ENCODE measurements around the gene SSTR3. TPM values are rescaled to one million over a fixed set of nuclear protein-coding genes. Genes with fewer than 3 reads are reported as not detected.

Gene SSTR3
- total RNA-seq, 1 experiment from 2014 or later, result 0.22 TPM

DNA sequence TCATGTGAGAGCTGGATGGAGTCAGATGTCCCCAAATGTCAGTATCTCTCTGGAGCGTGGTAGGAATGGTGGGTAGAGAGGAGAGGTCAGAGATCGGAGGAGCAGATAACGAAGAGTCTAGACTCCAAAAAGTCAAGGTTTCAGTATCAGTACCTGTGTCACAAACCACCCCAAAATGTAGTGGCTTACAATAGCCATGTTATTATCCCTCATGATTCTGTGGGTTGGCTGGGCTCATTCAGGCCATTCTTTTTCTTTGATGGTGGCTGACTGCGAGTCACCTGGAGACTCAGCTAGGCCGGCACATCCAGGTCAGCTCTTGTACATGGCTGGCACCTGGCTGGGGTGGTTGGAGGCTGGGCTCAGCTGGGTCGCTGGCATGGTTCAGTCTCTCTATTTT lies 7.3 kb upstream of the SSTR3 start (continued):
- TF ChIP-seq ZSCAN18 (CRISPR knock-in tag; IDR thresholded peaks at IDR 0.05) (no peak), JUN (CRISPR knock-in tag; IDR thresholded peaks at IDR 0.05) (no peak)

DNA sequence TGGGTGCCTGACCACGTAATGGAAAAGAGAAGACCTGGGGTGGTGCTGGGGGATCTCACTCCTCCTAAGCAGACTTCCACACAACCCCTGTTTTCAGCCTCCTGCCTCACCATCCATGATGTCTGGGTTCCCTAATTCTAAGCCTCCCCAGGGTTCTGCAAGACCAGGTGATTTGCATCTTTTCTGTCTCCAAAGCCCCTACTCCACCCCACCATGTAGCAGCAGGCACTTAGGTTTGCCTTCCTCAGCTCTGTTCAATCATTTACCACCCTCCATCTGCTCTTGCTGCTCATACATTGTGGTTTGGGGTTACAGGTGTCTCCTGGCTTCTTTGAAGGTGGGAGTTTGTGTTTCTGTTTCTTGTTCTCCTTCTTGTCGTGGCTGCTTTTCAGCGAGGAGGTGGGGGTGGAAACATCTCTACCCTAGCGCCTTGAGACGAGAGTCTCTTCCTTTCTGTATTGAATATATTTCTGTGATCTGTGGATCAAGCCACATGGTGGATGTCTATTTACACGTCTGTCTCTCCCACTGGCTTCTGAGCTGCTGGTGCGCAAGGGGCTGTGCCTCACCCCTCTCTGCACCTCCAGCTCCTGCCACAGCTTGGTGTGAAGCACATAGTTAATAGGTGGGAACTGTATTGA lies 6.6 kb upstream of the SSTR3 start:
- ATAC-seq (no peak), DNase-seq (ENCODE audit: low spot score) (no peak)
- Mint-ChIP-seq H3K36me3 (no peaks in the 10 kb centered on the region), H3K9me3 (peaks cover 12% of the 10 kb centered on the region), H3K4me3 (no peak overlapping the region), H3K27ac (no peak overlapping the region), H3K4me1 (peaks cover 5% of the 10 kb centered on the region), H3K27me3 (ENCODE audit: low read depth) (peaks cover 17% of the 10 kb centered on the region)
- ChIA-PET CTCF (interaction anchor here (1.5 to 1.8 kb wide), 2 partner anchors 19 to 92 kb away, joined by 3 to 6 read pairs; no protein-coding TSS in a partner anchor), POLR2A (no interaction called here)
- TF ChIP-seq GABPB1 (CRISPR knock-in tag; IDR thresholded peaks at IDR 0.05) (no peak), NR1H2 (CRISPR knock-in tag; IDR thresholded peaks at IDR 0.05) (no peak), ELF4 (CRISPR knock-in tag; IDR thresholded peaks at IDR 0.05; ENCODE audit: low read depth) (no peak), ZNF219 (CRISPR knock-in tag; IDR thresholded peaks at IDR 0.05; ENCODE audit: borderline replicate concordance) (no peak), ZNF232 (CRISPR knock-in tag; IDR thresholded peaks at IDR 0.05) (no peak), FOXP4 (CRISPR knock-in tag; IDR thresholded peaks at IDR 0.05) (no peak), PRRX2 (CRISPR knock-in tag; IDR thresholded peaks at IDR 0.05) (no peak), E2F5 (CRISPR knock-in tag; IDR thresholded peaks at IDR 0.05) (no peak), MXD4 (CRISPR knock-in tag; IDR thresholded peaks at IDR 0.05; ENCODE audit: borderline replicate concordance) (no peak), RELA (CRISPR knock-in tag; IDR thresholded peaks at IDR 0.05; ENCODE audit: borderline replicate concordance) (no peak)
- TF ChIP-seq, protein P1, sequence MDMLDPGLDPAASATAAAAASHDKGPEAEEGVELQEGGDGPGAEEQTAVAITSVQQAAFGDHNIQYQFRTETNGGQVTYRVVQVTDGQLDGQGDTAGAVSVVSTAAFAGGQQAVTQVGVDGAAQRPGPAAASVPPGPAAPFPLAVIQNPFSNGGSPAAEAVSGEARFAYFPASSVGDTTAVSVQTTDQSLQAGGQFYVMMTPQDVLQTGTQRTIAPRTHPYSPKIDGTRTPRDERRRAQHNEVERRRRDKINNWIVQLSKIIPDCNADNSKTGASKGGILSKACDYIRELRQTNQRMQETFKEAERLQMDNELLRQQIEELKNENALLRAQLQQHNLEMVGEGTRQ (CRISPR knock-in tag; IDR thresholded peaks at IDR 0.05), result no peak

GRCh38 chr22:37218399-37218770 lies 6.1 kb upstream of the SSTR3 start:
- Mint-ChIP-seq H3K36me3 (no peaks in the 10 kb centered on the region), H3K9me3 (peaks cover 12% of the 10 kb centered on the region), H3K4me1 (peaks cover 5% of the 10 kb centered on the region), H3K4me3 (no peak overlapping the region), H3K27ac (no peak overlapping the region), H3K27me3 (ENCODE audit: low read depth) (peaks cover 17% of the 10 kb centered on the region)
- TF ChIP-seq ZNF121 (CRISPR knock-in tag; IDR thresholded peaks at IDR 0.05) (no peak), SP1 (CRISPR knock-in tag; conservative IDR thresholded peaks at IDR 0.05) (no peak), ZNF263 (CRISPR knock-in tag; IDR thresholded peaks at IDR 0.05; ENCODE audit: low read depth) (no peak)
- TF ChIP-seq, protein P2, sequence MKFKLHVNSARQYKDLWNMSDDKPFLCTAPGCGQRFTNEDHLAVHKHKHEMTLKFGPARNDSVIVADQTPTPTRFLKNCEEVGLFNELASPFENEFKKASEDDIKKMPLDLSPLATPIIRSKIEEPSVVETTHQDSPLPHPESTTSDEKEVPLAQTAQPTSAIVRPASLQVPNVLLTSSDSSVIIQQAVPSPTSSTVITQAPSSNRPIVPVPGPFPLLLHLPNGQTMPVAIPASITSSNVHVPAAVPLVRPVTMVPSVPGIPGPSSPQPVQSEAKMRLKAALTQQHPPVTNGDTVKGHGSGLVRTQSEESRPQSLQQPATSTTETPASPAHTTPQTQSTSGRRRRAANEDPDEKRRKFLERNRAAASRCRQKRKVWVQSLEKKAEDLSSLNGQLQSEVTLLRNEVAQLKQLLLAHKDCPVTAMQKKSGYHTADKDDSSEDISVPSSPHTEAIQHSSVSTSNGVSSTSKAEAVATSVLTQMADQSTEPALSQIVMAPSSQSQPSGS (CRISPR knock-in tag; IDR thresholded peaks at IDR 0.05; ENCODE audit: borderline replicate concordance, low read depth), result no peak
- TF ChIP-seq, protein P1 (CRISPR knock-in tag; IDR thresholded peaks at IDR 0.05), result 0 out of 2 replicates have a peak, but pooled peaks have one; percentile 25
- ChIA-PET CTCF (interaction anchor here (1.5 to 4.8 kb wide), 3 partner anchors 18 to 91 kb away, joined by 3 to 21 read pairs (median 6); no protein-coding TSS in a partner anchor), POLR2A (no interaction called here)
- DNase-seq (ENCODE audit: low spot score), result no peak
- ATAC-seq, result no peak

Measured in WTC11 (cell line).